NCI-H226 (cell line): ENCODE results near the gene CD27.

ENCODE experiments used
- DNase-seq: peaks from one replicate; pipeline ENCODE4 v3.0.0-alpha.2; 2015

The CD27 gene

DNA sequence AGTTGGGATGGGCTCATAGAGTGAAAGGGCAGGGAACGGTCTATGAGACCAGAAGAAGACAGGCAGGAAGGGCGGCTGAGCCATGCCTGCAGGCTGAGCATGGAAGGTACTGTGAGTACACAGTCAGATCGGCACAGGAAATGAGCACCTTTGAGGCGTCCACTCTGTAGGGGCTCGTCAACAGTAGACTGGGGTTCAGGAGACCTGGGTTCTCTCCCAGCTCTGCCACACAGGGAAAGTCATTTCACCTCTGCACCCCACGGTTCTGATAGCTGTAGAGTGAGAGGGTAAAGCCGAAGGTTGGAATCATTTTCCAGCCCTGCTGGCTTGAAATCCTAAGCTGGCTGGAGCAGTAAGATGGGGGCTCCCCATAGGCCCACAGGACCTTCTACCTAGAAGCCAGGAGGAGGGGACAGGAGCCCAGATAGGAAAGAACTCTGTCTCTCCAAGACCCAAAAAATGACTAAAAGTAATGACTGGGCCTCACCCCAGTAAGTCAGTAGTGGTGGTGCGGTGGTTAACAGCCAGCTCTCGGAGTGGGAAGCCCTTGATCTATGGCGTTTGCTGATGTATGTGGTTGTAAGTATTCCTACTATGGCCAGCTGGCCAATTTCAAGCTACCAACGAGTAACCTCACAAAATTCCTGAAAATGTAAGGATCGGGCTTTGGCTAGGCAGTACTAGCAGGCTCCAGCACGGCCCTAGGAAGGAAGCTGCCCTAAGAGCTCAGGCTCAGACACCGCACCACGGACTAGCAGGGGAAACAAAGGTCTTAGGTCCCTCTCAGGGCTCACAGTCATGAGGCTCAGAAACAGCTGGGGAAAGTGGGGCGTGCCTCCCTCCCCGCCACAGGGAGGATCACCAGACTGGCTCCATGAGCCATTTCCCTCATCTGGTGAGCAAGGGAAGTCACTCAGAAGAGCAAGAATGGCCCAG, 10.3 kb upstream of the CD27 start:
- DNase-seq, result no peak

- DNase-seq, result no peak
Measured at GRCh38 chr12:6435961-6436715, 8.6 kb upstream of the CD27 start.

DNA sequence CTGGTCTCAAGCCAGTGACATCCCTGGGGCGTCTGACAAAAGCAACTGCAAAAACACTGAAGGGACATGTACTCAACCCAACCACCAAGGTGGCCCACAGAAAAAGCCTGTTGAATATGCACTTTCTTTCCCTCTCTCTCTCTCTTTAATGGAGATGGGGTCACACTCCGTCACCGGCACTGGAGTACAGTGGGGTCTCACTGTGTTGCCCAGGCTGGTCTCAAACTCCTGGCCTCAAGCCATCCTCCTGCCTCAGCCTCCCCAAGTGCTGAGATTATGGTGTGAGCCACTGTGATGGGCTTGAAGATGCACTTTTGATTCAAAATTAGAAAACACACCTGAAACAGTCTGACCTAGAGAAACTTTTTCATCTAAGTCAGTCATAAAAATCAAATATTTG, 7.2 kb upstream of the CD27 start:
- DNase-seq, result no peak

DNA sequence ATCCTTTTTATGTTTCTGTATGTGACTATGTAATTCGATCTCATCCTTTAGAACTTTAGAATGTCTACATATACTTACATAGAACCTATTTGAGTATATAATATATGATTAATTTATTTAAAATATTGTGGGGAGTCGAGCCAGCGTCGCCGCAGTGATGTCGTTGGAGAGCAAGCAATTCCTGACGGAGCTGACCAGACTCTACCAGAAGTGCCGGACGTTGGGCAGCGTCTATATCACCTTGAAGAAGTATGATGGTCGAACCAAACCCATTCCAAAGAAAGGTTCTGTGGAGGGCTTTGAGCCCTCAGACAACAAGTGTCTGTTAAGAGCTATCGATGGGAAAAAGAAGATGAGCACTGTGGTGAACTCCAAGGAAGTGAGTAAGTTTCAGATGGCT, 6.4 kb upstream of the CD27 start:
- DNase-seq, result no peak

- no peak for DNase-seq
Measured at GRCh38 chr12:6440391-6440790, 4.4 kb upstream of the CD27 start.

DNA sequence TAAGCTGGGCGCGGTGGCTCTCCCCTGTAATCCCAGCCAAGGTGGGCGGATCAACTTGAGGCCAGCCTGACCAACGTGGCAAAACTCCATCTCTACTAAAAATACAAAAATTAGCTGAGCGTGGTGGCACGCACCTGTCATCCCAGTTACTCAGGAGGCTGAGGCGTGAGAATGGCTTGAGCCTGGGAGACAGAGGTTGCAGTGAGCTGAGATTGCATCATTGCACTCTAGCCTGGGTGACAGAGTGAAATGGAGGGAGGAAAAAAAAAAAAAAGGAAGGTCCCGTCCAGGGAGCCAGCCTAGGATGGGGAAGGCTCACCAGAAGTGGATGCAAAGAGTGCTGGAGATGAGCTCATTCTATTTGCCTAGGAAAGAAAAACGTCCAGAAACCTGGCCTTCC, 1.9 kb upstream of the CD27 start:
- no peak for DNase-seq

DNA sequence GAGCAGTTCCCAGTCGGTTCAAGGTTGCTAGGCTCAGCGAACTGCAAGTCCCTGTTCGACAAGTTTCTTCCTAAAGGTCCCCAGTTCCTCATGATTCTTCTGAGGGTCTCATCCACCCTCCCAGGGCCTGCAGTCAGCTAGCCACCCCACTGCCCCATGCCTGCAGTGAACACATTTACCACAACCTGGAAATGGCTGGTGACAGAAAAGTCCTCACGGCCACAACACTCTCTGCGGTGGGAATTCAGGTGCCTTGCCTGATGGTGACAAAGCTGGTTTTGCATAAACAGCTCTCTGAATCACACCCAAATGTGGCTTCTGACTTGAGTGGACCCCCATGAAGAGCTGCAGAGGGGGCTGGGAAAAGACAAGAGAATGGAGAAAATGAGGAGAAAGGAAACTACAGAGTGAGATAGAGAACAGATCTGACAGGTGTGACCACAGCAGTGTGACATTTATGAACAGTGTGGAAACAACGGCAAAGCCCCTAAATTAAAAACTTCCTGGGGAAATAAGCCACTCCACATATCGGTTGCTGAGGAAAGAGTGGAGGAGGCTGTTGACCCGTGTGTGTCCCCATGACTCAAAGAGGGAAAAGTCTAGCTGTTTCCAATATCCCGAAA, 1.3 kb upstream of the CD27 start:
- no peak for DNase-seq

GRCh38 chr12:6444031-6444430, 724 bp upstream of the CD27 start:
- DNase-seq, result no peak

GRCh38 chr12:6450091-6450868, 5.5 kb downstream of the CD27 start:
- DNase-seq, result no peak

DNA sequence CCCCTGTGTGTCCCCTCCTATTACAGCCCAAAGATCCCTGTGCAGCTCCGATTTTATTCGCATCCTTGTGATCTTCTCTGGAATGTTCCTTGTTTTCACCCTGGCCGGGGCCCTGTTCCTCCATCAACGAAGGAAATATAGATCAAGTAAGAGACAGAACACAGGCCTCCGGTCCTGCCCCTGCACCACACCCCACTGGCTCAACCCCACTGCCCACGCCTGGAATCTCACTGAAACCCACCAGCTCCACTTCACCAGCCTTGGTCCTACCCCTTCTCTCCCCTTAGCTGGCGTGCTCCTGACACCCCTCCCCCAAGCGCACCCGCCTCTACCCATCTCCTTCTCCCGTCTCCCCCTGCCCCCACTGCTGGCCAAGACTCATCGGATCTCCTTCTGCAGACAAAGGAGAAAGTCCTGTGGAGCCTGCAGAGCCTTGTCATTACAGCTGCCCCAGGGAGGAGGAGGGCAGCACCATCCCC, 6.2 kb downstream of the CD27 start:
- no peak for DNase-seq

DNA sequence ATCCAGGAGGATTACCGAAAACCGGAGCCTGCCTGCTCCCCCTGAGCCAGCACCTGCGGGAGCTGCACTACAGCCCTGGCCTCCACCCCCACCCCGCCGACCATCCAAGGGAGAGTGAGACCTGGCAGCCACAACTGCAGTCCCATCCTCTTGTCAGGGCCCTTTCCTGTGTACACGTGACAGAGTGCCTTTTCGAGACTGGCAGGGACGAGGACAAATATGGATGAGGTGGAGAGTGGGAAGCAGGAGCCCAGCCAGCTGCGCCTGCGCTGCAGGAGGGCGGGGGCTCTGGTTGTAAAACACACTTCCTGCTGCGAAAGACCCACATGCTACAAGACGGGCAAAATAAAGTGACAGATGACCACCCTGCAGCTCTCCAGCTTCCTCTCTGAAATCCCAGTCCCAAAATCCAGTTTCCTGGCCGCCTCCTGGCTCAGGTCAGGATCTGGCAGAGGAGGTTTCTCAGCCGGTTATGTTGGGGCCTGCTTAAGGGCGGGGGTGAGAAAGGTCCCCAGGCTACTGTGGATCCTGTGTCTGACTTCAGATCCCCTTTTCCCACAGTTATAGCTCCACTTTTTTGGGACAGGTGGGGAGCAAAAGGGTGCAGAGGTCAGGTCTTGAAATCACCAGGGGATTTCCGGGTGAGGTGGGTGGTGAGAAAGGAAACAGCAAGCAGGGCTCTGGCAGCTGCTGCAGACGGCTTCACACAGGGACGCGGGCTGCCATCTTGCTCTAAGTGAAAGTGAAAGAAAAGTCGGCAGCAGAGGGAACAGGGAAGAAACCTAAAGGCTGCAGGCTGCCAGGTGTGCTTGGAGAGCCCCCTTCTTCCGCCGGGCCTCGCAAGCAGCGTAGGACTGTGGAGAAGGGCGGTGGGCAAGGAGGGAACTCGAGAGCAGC, 6.8 kb downstream of the CD27 start, which contains the start of gene TAPBPL:
TSS of gene TAPBPL (plus strand) at position 695 of the 897 bp plus-strand sequence. CDS start 207 bp downstream, outside the sequence.
- DNase-seq, result peak; percentile 51

DNA sequence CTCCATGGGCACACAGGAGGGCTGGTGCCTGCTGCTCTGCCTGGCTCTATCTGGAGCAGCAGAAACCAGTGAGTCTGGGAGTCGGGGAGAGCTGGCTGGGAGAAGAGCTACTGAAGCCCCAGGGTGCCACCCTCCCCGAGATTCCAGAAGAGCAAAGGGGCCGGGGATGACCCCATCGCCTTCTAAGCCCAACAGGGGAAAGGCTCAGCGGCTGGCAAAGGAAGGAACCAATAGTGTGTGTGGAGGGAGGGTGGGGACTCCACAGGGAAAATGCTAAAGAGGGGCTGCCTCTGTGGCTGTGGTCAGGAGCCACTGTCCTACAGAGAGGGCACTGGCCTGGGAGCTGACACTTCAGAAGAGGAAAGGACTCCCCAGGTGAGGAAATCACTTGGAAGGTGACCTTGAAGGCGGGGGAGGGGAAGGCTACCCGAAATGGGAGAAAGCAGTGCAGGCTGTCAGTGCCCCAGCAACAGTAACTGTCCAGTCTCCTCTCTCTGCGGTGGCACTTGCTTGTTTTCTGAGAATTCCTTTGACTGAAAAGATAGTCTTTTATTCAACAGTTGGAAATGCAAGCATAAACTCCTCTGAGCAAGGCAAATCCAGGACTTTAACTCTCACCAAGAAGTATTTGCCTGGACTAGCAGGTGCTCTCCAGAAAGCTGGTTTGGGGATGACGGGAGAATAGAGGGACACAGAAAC, 7.6 kb downstream of the CD27 start:
- DNase-seq, result no peak

GRCh38 chr12:6452944-6453630, 8.3 kb downstream of the CD27 start:
- DNase-seq, result no peak

DNA sequence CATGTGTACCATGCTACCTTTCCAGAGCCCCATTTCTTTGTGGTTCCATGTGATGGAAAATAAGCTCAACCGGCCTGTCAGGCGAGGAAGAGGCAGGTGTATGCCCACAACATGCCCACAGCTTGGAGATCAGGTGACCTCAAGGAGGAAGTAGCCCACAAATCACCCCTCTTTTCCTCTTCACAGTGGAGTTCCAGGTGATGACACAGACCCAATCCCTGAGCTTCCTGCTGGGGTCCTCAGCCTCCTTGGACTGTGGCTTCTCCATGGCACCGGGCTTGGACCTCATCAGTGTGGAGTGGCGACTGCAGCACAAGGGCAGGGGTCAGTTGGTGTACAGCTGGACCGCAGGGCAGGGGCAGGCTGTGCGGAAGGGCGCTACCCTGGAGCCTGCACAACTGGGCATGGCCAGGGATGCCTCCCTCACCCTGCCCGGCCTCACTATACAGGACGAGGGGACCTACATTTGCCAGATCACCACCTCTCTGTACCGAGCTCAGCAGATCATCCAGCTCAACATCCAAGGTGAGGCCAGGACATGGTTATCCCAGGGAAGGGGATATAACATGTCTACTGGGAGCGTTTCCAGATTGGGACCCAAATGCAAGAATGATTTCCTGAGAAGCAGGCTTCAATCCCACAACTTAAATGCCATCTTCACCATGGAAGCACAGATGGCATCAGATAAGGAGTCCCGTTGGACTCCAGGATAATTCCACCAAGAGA, 12.6 kb downstream of the CD27 start:
- DNase-seq, result no peak

- DNase-seq, result no peak
Measured at GRCh38 chr12:6458281-6459003, 13.7 kb downstream of the CD27 start.

DNA sequence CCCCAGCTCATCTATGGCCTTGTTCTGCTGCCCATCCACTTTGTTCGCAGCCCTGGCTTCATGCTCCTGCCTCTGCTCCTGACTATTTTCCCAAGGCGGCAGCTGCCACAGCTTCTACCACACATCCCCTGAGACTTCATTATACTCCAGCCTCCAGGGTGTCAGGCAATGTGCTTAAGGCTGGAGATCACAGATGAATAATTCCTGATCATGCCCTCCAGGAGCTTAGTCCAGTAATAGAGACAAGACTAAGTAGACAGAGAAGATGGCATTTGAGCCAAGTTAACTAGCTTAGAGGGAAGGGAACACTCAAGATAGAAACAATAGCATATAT, 14.2 kb downstream of the CD27 start:
- no peak for DNase-seq

- DNase-seq, result no peak
Measured at GRCh38 chr12:6460751-6461371, 16.1 kb downstream of the CD27 start.
